Ascending aorta (tissue), 2 donors: ENCODE data around the gene QRSL1. TPM values are rescaled to one million over a fixed set of nuclear protein-coding genes. Genes with fewer than 3 reads are reported as not detected.

Source experiments
- DNase-seq, 2 donors: peaks; one replicate each; pipeline ENCODE4 v3.0.0-alpha.2; 2019; ENCODE audit warnings: low spot score in 2 of 2
- H3K27ac ChIP-seq, 2 donors: fragments of 200-600 bp; sonication (generic); one replicate each; pipeline ENCODE4 v1.5.1; 2016 to 2017; ENCODE audit warnings: mild to moderate bottlenecking in 1 of 2
- H3K27me3 ChIP-seq: fragments of 200-600 bp; sonication (generic); one replicate; pipeline ENCODE4 v1.5.1; 2017
- H3K36me3 ChIP-seq, 2 donors: fragments of 200-600 bp; sonication (generic); one replicate each; pipeline ENCODE4 v1.5.1; 2016
- H3K4me1 ChIP-seq, 2 donors: fragments of 200-600 bp; sonication (generic); one replicate each; pipeline ENCODE4 v1.5.1; 2016 to 2017; ENCODE audit warnings: mild to moderate bottlenecking in 1 of 2
- H3K4me3 ChIP-seq, 2 donors: fragments of 200-600 bp; sonication (generic); one replicate each; pipeline ENCODE4 v1.5.1; 2016 to 2017; ENCODE audit warnings: mild to moderate bottlenecking in 1 of 2
- H3K9me3 ChIP-seq, 2 donors: fragments of 200-600 bp; sonication (generic); one replicate each; pipeline ENCODE4 v1.5.1; 2016
- intact Hi-C: fragments of 100-400 bp; cut with DNase I; formaldehyde crosslinking; loops from one replicate; pipeline ENCODE4 v1.15.1; 2023
- total RNA-seq: library from RNA; depleted of rRNA; stranded (reverse); fragments of >200 nt; gene quantifications from one replicate; pipeline ENCODE4 v1.1.0, GENCODE V29; 2016
- TF ChIP-seq, protein P1 (sequence below), 3 experiments: fragments of 200-600 bp in 2 of 3; fragments of 450-650 bp in 1 of 3; sonication (generic) in 2 of 3; IDR thresholded peaks; one replicate each; pipeline ENCODE4 v1.5.1; 2016 to 2019; ENCODE audit warnings: antibody characterized with exemption in 3 of 3, mild to moderate bottlenecking in 1 of 3, moderate library complexity in 1 of 3

The QRSL1 gene
- total RNA-seq, 1 donor from 2014 or later: 3.9 TPM

DNA sequence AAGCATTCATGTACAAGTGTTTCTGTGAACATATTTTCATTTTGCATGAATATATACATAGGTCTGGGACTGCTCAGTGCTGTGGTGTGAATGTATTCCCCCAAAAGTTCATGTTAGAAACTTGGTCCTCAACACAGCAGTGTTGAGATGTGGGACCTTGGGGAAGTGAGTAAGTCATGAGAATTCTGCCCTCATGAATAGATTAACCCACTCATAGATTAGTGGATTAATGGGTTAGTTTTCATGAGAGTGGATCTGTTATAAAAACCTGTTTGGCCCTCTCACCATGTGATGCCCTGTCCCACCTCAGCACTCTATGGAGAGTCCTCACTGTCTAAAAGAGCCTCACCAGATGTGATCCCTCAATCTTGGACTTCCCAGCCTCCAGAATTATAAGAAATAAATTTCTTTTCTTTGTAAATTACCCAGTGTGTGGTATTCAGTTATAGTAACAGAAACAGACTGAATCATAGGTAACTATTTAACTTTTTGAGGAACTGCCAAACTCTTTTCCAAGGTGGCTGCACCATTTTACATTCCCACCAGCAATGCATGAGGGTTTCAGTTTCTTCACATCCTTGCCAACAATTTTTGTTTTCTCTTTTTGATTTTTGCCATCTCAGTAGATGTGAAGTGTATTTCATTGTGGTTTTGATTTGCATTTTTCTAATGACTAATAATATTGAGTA is 45.3 kb downstream of the QRSL1 start:
- intact Hi-C loops: no loop called here
- Histone ChIP-seq H3K4me1 (no peaks in the 10 kb centered on the region), H3K9me3 (no peaks in the 10 kb centered on the region), H3K27me3 (no peaks in the 10 kb centered on the region), H3K27ac (no peak overlapping the region), H3K4me3 (no peak overlapping the region), H3K36me3 (no peaks in the 10 kb centered on the region)
- no peak for DNase-seq
- TF ChIP-seq, protein P1, sequence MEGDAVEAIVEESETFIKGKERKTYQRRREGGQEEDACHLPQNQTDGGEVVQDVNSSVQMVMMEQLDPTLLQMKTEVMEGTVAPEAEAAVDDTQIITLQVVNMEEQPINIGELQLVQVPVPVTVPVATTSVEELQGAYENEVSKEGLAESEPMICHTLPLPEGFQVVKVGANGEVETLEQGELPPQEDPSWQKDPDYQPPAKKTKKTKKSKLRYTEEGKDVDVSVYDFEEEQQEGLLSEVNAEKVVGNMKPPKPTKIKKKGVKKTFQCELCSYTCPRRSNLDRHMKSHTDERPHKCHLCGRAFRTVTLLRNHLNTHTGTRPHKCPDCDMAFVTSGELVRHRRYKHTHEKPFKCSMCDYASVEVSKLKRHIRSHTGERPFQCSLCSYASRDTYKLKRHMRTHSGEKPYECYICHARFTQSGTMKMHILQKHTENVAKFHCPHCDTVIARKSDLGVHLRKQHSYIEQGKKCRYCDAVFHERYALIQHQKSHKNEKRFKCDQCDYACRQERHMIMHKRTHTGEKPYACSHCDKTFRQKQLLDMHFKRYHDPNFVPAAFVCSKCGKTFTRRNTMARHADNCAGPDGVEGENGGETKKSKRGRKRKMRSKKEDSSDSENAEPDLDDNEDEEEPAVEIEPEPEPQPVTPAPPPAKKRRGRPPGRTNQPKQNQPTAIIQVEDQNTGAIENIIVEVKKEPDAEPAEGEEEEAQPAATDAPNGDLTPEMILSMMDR (IDR thresholded peaks at IDR 0.05): no peak

- TF ChIP-seq, protein P1 (IDR thresholded peaks at IDR 0.05): no peak
- no peak for DNase-seq
- H3K4me3 ChIP-seq: no peak overlapping the region
- no peaks in the 10 kb centered on the region for H3K36me3 ChIP-seq
- H3K9me3 ChIP-seq: no peaks in the 10 kb centered on the region
- no peaks in the 10 kb centered on the region for H3K27me3 ChIP-seq
- H3K27ac ChIP-seq: no peak overlapping the region
- no peaks in the 10 kb centered on the region for H3K4me1 ChIP-seq
- intact Hi-C loops: no loop called here
Observed at GRCh38 chr6:106677282-106677681, 47.9 kb downstream of the QRSL1 start.

GRCh38 chr6:106684011-106684410 is 54.6 kb downstream of the QRSL1 start:
- no peak for DNase-seq
- H3K4me1 ChIP-seq: no peaks in the 10 kb centered on the region
- no peak overlapping the region for H3K27ac ChIP-seq
- H3K4me3 ChIP-seq: no peak overlapping the region
- TF ChIP-seq, protein P1 (IDR thresholded peaks at IDR 0.05): no peak
- no peaks in the 10 kb centered on the region for H3K27me3 ChIP-seq
- no peaks in the 10 kb centered on the region for H3K36me3 ChIP-seq
- intact Hi-C loops: no loop called here
- H3K9me3 ChIP-seq: no peaks in the 10 kb centered on the region

DNA sequence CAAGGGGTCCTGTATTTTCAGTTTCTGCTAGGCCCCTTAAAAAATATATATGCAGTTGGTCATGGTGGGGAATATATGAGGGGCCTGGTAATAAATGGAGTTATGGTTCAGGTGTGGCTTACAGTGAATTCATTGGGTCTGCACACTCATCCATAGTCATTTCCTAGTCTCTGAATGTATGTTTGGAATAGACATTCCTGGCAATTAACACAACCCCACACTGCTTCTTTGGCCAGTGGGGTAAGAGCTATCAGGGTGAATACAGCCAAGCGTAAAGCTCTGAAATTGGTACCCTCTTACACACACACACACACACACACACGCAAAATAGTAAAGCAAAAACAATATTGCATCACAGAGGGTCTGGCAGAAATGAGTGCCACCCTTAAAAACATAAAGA is 56.5 kb downstream of the QRSL1 start:
- no peaks in the 10 kb centered on the region for H3K9me3 ChIP-seq
- no peak overlapping the region for H3K27ac ChIP-seq
- H3K4me1 ChIP-seq: no peaks in the 10 kb centered on the region
- no peak for DNase-seq
- intact Hi-C loops: no loop called here
- no peaks in the 10 kb centered on the region for H3K27me3 ChIP-seq
- TF ChIP-seq, protein P1 (IDR thresholded peaks at IDR 0.05): no peak
- H3K36me3 ChIP-seq: no peaks in the 10 kb centered on the region
- H3K4me3 ChIP-seq: no peak overlapping the region

DNA sequence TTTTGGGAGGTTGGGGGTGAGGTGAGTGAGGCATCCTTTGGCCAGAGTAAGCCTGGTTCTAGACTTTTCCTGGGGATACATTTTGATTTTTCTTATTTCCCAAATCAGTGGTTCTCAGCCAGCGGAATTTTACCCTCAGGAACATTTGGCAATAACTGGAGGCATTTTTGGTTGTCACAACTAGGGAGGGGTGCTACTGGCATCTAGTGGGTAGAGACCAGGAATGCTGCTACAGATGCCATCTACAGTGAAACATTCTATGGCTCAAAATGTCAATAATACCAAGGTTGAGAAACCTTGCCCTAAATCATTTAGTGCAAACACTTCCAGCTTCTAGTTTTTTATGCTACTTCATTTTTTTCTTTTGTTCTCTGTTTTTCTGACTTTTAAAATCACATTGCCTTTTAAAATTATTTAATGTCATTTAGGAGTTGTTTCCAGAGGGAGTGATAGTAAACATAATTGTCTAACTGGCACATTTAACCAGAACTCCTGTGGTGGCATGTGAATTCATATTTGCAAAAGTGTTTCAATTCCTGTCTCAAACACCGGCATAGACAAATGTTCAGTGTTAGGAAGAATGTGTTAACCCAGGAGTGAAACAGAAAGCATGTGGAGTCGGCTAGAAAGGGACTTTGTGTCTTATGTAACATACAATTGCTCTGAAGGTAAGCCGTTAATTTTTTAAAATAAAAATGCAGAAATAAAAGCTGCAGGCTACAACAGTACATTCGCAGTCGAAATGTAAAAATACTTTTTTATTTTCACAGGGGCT is 59.0 kb downstream of the QRSL1 start:
- intact Hi-C loops: no loop called here
- no peak overlapping the region for H3K4me3 ChIP-seq
- H3K4me1 ChIP-seq: peaks cover 0 to 3% of the 10 kb centered on the region in 2 donors
- no peak overlapping the region for H3K27ac ChIP-seq
- H3K9me3 ChIP-seq: no peaks in the 10 kb centered on the region
- TF ChIP-seq, protein P1 (IDR thresholded peaks at IDR 0.05): no peak
- no peaks in the 10 kb centered on the region for H3K27me3 ChIP-seq
- H3K36me3 ChIP-seq: no peaks in the 10 kb centered on the region
- no peak for DNase-seq
